ENCODE data around the gene MYOM3. TPM values are rescaled to one million over a fixed set of nuclear protein-coding genes. Genes with fewer than 3 reads are reported as not detected.

MYOM3 gene
- total RNA-seq, 1 experiment from 2014 or later, result 7.9 TPM

GRCh38 chr1:24125456-24125855 is 13.5 kb upstream of the MYOM3 start:
- RAD21 ChIA-PET (ENCODE audit: low non-redundant PET in 1 of 2, low total read pairs in 2 of 2, uncharacterized antibody in 2 of 2, unreplicated experiment in 2 of 2), result no interaction called here
- DNase-seq (ENCODE audit: low read depth, low spot score) (no peak), ATAC-seq (no peak)
- intact Hi-C loops (cut with micrococcal nuclease), result no loop called here
- BruUV-seq (replicated peaks), result no TSS peak
- H3K9me3 ChIP-seq (ENCODE audit: control insufficient read depth in 1 of 2, insufficient read depth in 1 of 2, low read depth in 1 of 2, low read length in 2 of 2), result peaks cover 0 to 3% of the 10 kb centered on the region in 2 experiments; a peak in 1 of 4 replicates
- H3K27ac ChIP-seq (ENCODE audit: low read depth, low read length), result no peak overlapping the region
- no peak overlapping the region for H3K4me3 ChIP-seq (replicated peaks in 1 of 2; ENCODE audit: low read depth in 1 of 2, low read length in 2 of 2)
- peaks cover 0 to 4% of the 10 kb centered on the region in 2 experiments; a peak in 1 of 4 replicates for H3K36me3 ChIP-seq (ENCODE audit: control insufficient read depth in 1 of 2, insufficient read depth in 2 of 2, low read length in 2 of 2)
- TF ChIP-seq ATF3 (IDR thresholded peaks at IDR 0.05), result no peak
- no peak for TF ChIP-seq EZH2 (IDR thresholded peaks at IDR 0.05)
- TF ChIP-seq REST (IDR thresholded peaks at IDR 0.05; ENCODE audit: low read depth), result no peak
- no peak for TF ChIP-seq CBX3 (IDR thresholded peaks at IDR 0.05; ENCODE audit: low read depth)
- no peak for TF ChIP-seq ZNF274 (IDR thresholded peaks at IDR 0.05; ENCODE audit: low read depth, low read length)
- no peak for TF ChIP-seq EGR1 (IDR thresholded peaks at IDR 0.05; ENCODE audit: low read depth)
- no peaks in the 10 kb centered on the region for H3K4me1 ChIP-seq (ENCODE audit: control insufficient read depth in 1 of 2, insufficient read depth in 2 of 2, low read length in 2 of 2)
- H4K20me1 ChIP-seq (ENCODE audit: insufficient read depth), result no peaks in the 10 kb centered on the region
- H3K27me3 ChIP-seq (ENCODE audit: insufficient read depth, low read length), result no peaks in the 10 kb centered on the region
- H3K79me2 ChIP-seq (ENCODE audit: insufficient read depth, low read length), result no peaks in the 10 kb centered on the region
- no peak overlapping the region for H3K9ac ChIP-seq (ENCODE audit: low read length)
- CTCF ChIA-PET, result interaction anchor here (1.1 kb wide), 1 partner anchor 25 kb away, joined by 4 read pairs; no protein-coding TSS in a partner anchor
- no peaks in the 10 kb centered on the region for H3K9me2 ChIP-seq (ENCODE audit: insufficient read depth)
- no peak overlapping the region for H2AFZ ChIP-seq (ENCODE audit: low read depth, low read length, poor library complexity, severe bottlenecking)
- POLR2A ChIA-PET, result no interaction called here
- no peak overlapping the region for H3K4me2 ChIP-seq (ENCODE audit: low read length)

- Histone ChIP-seq H3K27me3 (ENCODE audit: insufficient read depth, low read length) (no peaks in the 10 kb centered on the region), H3K9me3 (ENCODE audit: control insufficient read depth in 1 of 2, insufficient read depth in 1 of 2, low read depth in 1 of 2, low read length in 2 of 2) (no peaks in the 10 kb centered on the region), H3K27ac (ENCODE audit: low read depth, low read length) (no peak overlapping the region), H3K9me2 (ENCODE audit: insufficient read depth) (no peaks in the 10 kb centered on the region), H4K20me1 (ENCODE audit: insufficient read depth) (no peaks in the 10 kb centered on the region), H3K4me1 (ENCODE audit: control insufficient read depth in 1 of 2, insufficient read depth in 2 of 2, low read length in 2 of 2) (no peaks in the 10 kb centered on the region), H3K79me2 (ENCODE audit: insufficient read depth, low read length) (no peaks in the 10 kb centered on the region), H2AFZ (ENCODE audit: low read depth, low read length, poor library complexity, severe bottlenecking) (no peak overlapping the region), H3K36me3 (ENCODE audit: control insufficient read depth in 1 of 2, insufficient read depth in 2 of 2, low read length in 2 of 2) (no peaks in the 10 kb centered on the region), H3K4me2 (ENCODE audit: low read length) (no peak overlapping the region), H3K9ac (ENCODE audit: low read length) (no peak overlapping the region), H3K4me3 (replicated peaks in 1 of 2; ENCODE audit: low read depth in 1 of 2, low read length in 2 of 2) (no peak overlapping the region)
- ChIA-PET POLR2A (no interaction called here), RAD21 (ENCODE audit: low non-redundant PET in 1 of 2, low total read pairs in 2 of 2, uncharacterized antibody in 2 of 2, unreplicated experiment in 2 of 2) (no interaction called here), CTCF (no interaction called here)
- ATAC-seq (no peak), DNase-seq (ENCODE audit: low read depth, low spot score) (no peak)
- BruUV-seq (replicated peaks), result no TSS peak
- intact Hi-C loops (cut with micrococcal nuclease), result no loop called here
- no peak for TF ChIP-seq POLR2AphosphoS5 (IDR thresholded peaks at IDR 0.05; ENCODE audit: low read depth, low read length)
- no peak for TF ChIP-seq SRF (IDR thresholded peaks at IDR 0.05; ENCODE audit: low read depth)
- TF ChIP-seq ZFX (IDR thresholded peaks at IDR 0.05), result no peak
- TF ChIP-seq JUND (IDR thresholded peaks at IDR 0.05), result no peak
- no peak for TF ChIP-seq SIN3A (IDR thresholded peaks at IDR 0.05; ENCODE audit: low read depth)
- no peak for TF ChIP-seq ELF1 (IDR thresholded peaks at IDR 0.05; ENCODE audit: borderline replicate concordance, low read depth)
- TF ChIP-seq ATF3 (IDR thresholded peaks at IDR 0.05), result no peak
- TF ChIP-seq EZH2phosphoT487 (IDR thresholded peaks at IDR 0.05; ENCODE audit: borderline replicate concordance), result no peak
- no peak for TF ChIP-seq FOSL1 (IDR thresholded peaks at IDR 0.05; ENCODE audit: low read depth)
- TF ChIP-seq ZBTB33 (IDR thresholded peaks at IDR 0.05; ENCODE audit: extremely low read depth, insufficient replicate concordance, low read length), result no peak
- TF ChIP-seq SP1 (IDR thresholded peaks at IDR 0.05; ENCODE audit: low read depth), result no peak
- no peak for TF ChIP-seq TCF7L2 (IDR thresholded peaks at IDR 0.05; ENCODE audit: borderline replicate concordance, extremely low read depth, insufficient read depth, insufficient read length)
Observed at GRCh38 chr1:24124980-24125379, 13.0 kb upstream of the MYOM3 start.
